Rectal smooth muscle tissue (tissue), 1 donor: ENCODE data around the gene DSCAML1.

Experiments
- H3K27ac ChIP-seq: one replicate; pipeline ENCODE4 v1.7.0; 2013; ENCODE audit warnings: low read depth, low read length, inconsistent platforms
- H3K27me3 ChIP-seq: one replicate; pipeline ENCODE4 v1.7.0; 2013; ENCODE audit warnings: low read length; ENCODE audit not compliant: control insufficient read depth, insufficient read depth
- H3K36me3 ChIP-seq: one replicate; pipeline ENCODE4 v1.7.0; 2013; ENCODE audit warnings: low read length; ENCODE audit not compliant: control insufficient read depth, insufficient read depth
- H3K4me1 ChIP-seq: one replicate; pipeline ENCODE4 v1.7.0; 2013; ENCODE audit warnings: low read length; ENCODE audit not compliant: control insufficient read depth, insufficient read depth
- H3K4me3 ChIP-seq: one replicate; pipeline ENCODE4 v1.7.0; 2013; ENCODE audit warnings: low read length
- H3K9ac ChIP-seq: one replicate; pipeline ENCODE4 v1.7.0; 2013; ENCODE audit warnings: low read length

DSCAML1 gene

GRCh38 chr11:117584056-117584830 lies 212.8 kb downstream of the DSCAML1 start:
- Histone ChIP-seq H3K4me1 (no peaks in the 10 kb centered on the region), H3K27me3 (no peaks in the 10 kb centered on the region), H3K9ac (no peak overlapping the region), H3K27ac (no peak overlapping the region), H3K4me3 (no peak overlapping the region), H3K36me3 (no peaks in the 10 kb centered on the region)

GRCh38 chr11:117583063-117583801 lies 213.8 kb downstream of the DSCAML1 start:
- no peaks in the 10 kb centered on the region for H3K36me3 ChIP-seq
- no peaks in the 10 kb centered on the region for H3K27me3 ChIP-seq
- H3K9ac ChIP-seq: no peak overlapping the region
- no peak overlapping the region for H3K4me3 ChIP-seq
- no peaks in the 10 kb centered on the region for H3K4me1 ChIP-seq
- H3K27ac ChIP-seq: no peak overlapping the region

GRCh38 chr11:117582433-117582832 lies 214.6 kb downstream of the DSCAML1 start:
- H3K27ac ChIP-seq: no peak overlapping the region
- no peaks in the 10 kb centered on the region for H3K36me3 ChIP-seq
- H3K27me3 ChIP-seq: no peaks in the 10 kb centered on the region
- H3K4me3 ChIP-seq: no peak overlapping the region
- H3K4me1 ChIP-seq: no peaks in the 10 kb centered on the region
- H3K9ac ChIP-seq: no peak overlapping the region

GRCh38 chr11:117580866-117581265 lies 216.2 kb downstream of the DSCAML1 start:
- H3K4me1 ChIP-seq: no peaks in the 10 kb centered on the region
- H3K27ac ChIP-seq: no peak overlapping the region
- no peaks in the 10 kb centered on the region for H3K36me3 ChIP-seq
- no peak overlapping the region for H3K4me3 ChIP-seq
- H3K27me3 ChIP-seq: no peaks in the 10 kb centered on the region
- no peak overlapping the region for H3K9ac ChIP-seq

- Histone ChIP-seq H3K4me3 (no peak overlapping the region), H3K9ac (no peak overlapping the region), H3K27ac (no peak overlapping the region), H3K27me3 (no peaks in the 10 kb centered on the region), H3K4me1 (no peaks in the 10 kb centered on the region), H3K36me3 (no peaks in the 10 kb centered on the region)
Observed at GRCh38 chr11:117579161-117579560, 217.9 kb downstream of the DSCAML1 start.

GRCh38 chr11:117575856-117576255 lies 221.2 kb downstream of the DSCAML1 start:
- Histone ChIP-seq H3K4me1 (no peaks in the 10 kb centered on the region), H3K4me3 (no peak overlapping the region), H3K36me3 (no peaks in the 10 kb centered on the region), H3K27me3 (no peaks in the 10 kb centered on the region), H3K27ac (no peak overlapping the region), H3K9ac (no peak overlapping the region)

- Histone ChIP-seq H3K27ac (no peak overlapping the region), H3K4me3 (no peak overlapping the region), H3K27me3 (no peaks in the 10 kb centered on the region), H3K9ac (no peak overlapping the region), H3K4me1 (no peaks in the 10 kb centered on the region), H3K36me3 (no peaks in the 10 kb centered on the region)
Observed at GRCh38 chr11:117574551-117574950, 222.5 kb downstream of the DSCAML1 start.

GRCh38 chr11:117573326-117573725 lies 223.7 kb downstream of the DSCAML1 start:
- H3K36me3 ChIP-seq: no peaks in the 10 kb centered on the region
- H3K27ac ChIP-seq: no peak overlapping the region
- H3K9ac ChIP-seq: no peak overlapping the region

GRCh38 chr11:117572671-117573070 lies 224.3 kb downstream of the DSCAML1 start:
- no peaks in the 10 kb centered on the region for H3K4me1 ChIP-seq
- no peak overlapping the region for H3K27ac ChIP-seq
- no peaks in the 10 kb centered on the region for H3K36me3 ChIP-seq
- H3K4me3 ChIP-seq: no peak overlapping the region
- no peaks in the 10 kb centered on the region for H3K27me3 ChIP-seq
- H3K9ac ChIP-seq: no peak overlapping the region

More at GRCh38 chr11:117573326-117573725, 223.7 kb downstream of the DSCAML1 start:
- Histone ChIP-seq H3K4me1 (no peaks in the 10 kb centered on the region), H3K4me3 (no peak overlapping the region), H3K27me3 (no peaks in the 10 kb centered on the region)

- H3K9ac ChIP-seq: no peak overlapping the region
- H3K27me3 ChIP-seq: no peaks in the 10 kb centered on the region
- H3K36me3 ChIP-seq: no peaks in the 10 kb centered on the region
- H3K4me1 ChIP-seq: no peaks in the 10 kb centered on the region
- no peak overlapping the region for H3K4me3 ChIP-seq
- no peak overlapping the region for H3K27ac ChIP-seq
Observed at GRCh38 chr11:117572129-117572528, 224.9 kb downstream of the DSCAML1 start.

GRCh38 chr11:117570701-117571100 lies 226.3 kb downstream of the DSCAML1 start:
- Histone ChIP-seq H3K27ac (no peak overlapping the region), H3K9ac (no peak overlapping the region), H3K4me3 (no peak overlapping the region), H3K36me3 (no peaks in the 10 kb centered on the region), H3K27me3 (no peaks in the 10 kb centered on the region), H3K4me1 (no peaks in the 10 kb centered on the region)

GRCh38 chr11:117569911-117570310 lies 227.1 kb downstream of the DSCAML1 start:
- Histone ChIP-seq H3K9ac (no peak overlapping the region), H3K4me1 (no peaks in the 10 kb centered on the region), H3K4me3 (no peak overlapping the region), H3K27ac (no peak overlapping the region), H3K27me3 (no peaks in the 10 kb centered on the region), H3K36me3 (no peaks in the 10 kb centered on the region)

- H3K36me3 ChIP-seq: no peaks in the 10 kb centered on the region
- no peak overlapping the region for H3K4me3 ChIP-seq
- H3K27me3 ChIP-seq: no peaks in the 10 kb centered on the region
- no peak overlapping the region for H3K9ac ChIP-seq
- no peak overlapping the region for H3K27ac ChIP-seq
- H3K4me1 ChIP-seq: no peaks in the 10 kb centered on the region
Observed at GRCh38 chr11:117565709-117566108, 231.3 kb downstream of the DSCAML1 start.
